ENCODE results near the gene NRN1L.

NRN1L gene

GRCh38 chr16:67853670-67854069, 31.0 kb upstream of the NRN1L start:
- no peak overlapping the region for H3K4me3 ChIP-seq (ENCODE audit: low read depth, low read length)
- DNase-seq (ENCODE audit: low read depth) = no peak
- no peak for TF ChIP-seq CTCF (conservative IDR thresholded peaks at IDR 0.05; ENCODE audit: low read depth, low read length)

- no peak for TF ChIP-seq CTCF (conservative IDR thresholded peaks at IDR 0.05; ENCODE audit: low read depth, low read length)
- no peak overlapping the region for H3K4me3 ChIP-seq (ENCODE audit: low read depth, low read length)
- DNase-seq (ENCODE audit: low read depth) = no peak
Measured at GRCh38 chr16:67855789-67856188, 28.9 kb upstream of the NRN1L start.

GRCh38 chr16:67856927-67857546, 27.6 kb upstream of the NRN1L start:
- no peak overlapping the region for H3K4me3 ChIP-seq (ENCODE audit: low read depth, low read length)
- no peak for DNase-seq (ENCODE audit: low read depth)
- TF ChIP-seq CTCF (conservative IDR thresholded peaks at IDR 0.05; ENCODE audit: low read depth, low read length) = no peak

- DNase-seq (ENCODE audit: low read depth) = peak; percentile 95
- no peak overlapping the region for H3K4me3 ChIP-seq (ENCODE audit: low read depth, low read length)
- TF ChIP-seq CTCF (conservative IDR thresholded peaks at IDR 0.05; ENCODE audit: low read depth, low read length) = no peak
Measured at GRCh38 chr16:67857547-67858233, 27.0 kb upstream of the NRN1L start.

- TF ChIP-seq CTCF (conservative IDR thresholded peaks at IDR 0.05; ENCODE audit: low read depth, low read length) = no peak
- H3K4me3 ChIP-seq (ENCODE audit: low read depth, low read length) = no peak overlapping the region
- DNase-seq (ENCODE audit: low read depth) = no peak
Measured at GRCh38 chr16:67858500-67858899, 26.2 kb upstream of the NRN1L start.

GRCh38 chr16:67860589-67861398, 23.9 kb upstream of the NRN1L start:
- no peak for DNase-seq (ENCODE audit: low read depth)

More at GRCh38 chr16:67860589-67861398, 23.9 kb upstream of the NRN1L start:
- no peak for TF ChIP-seq CTCF (conservative IDR thresholded peaks at IDR 0.05; ENCODE audit: low read depth, low read length)
- no peak overlapping the region for H3K4me3 ChIP-seq (ENCODE audit: low read depth, low read length)

Measured in choroid plexus epithelial cell (primary cell).